ENCODE results near the gene ABCB7.

DNA sequence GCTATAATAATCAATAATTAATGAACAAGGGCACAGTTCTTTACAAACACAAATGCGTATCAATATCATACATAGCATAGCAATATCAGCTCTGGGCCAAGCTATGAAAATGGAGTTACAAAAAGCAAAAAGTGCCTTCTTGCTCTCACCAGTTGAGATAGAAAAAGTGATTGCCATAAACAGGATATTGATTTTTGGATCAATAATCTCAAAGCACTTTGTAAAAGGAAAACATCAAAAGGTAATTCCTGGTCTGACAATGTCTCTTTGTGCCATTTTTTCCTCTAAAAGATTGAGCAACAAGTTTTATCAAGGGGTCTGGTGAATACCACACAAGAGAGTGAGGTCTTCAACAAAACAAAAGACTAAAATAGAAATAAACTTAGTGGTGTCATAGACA, 42.4 kb downstream of the ABCB7 start:
- TF ChIP-seq CTCF (tag by site-specific recombination; IDR thresholded peaks at IDR 0.05) (no peak), TCF7L2 (IDR thresholded peaks at IDR 0.05; ENCODE audit: borderline replicate concordance, low read depth, low read length) (no peak), ZBTB8A (tag by site-specific recombination; IDR thresholded peaks at IDR 0.05) (no peak), ZSCAN5A (tag by site-specific recombination; IDR thresholded peaks at IDR 0.05) (no peak), ZNF121 (tag by site-specific recombination; IDR thresholded peaks at IDR 0.05) (no peak), ZNF274 (IDR thresholded peaks at IDR 0.05; ENCODE audit: low read length) (no peak), ZNF274 (tag by site-specific recombination; IDR thresholded peaks at IDR 0.05; ENCODE audit: borderline replicate concordance) (no peak), ZSCAN30 (tag by site-specific recombination; IDR thresholded peaks at IDR 0.05) (no peak), REPIN1 (tag by site-specific recombination; IDR thresholded peaks at IDR 0.05; ENCODE audit: low read depth) (no peak), SP2 (tag by site-specific recombination; IDR thresholded peaks at IDR 0.05) (no peak), ZNF776 (tag by site-specific recombination; IDR thresholded peaks at IDR 0.05; ENCODE audit: borderline replicate concordance) (no peak), ZNF558 (tag by site-specific recombination; IDR thresholded peaks at IDR 0.05) (no peak), ZNF626 (tag by site-specific recombination; IDR thresholded peaks at IDR 0.05) (no peak), ZNF341 (tag by site-specific recombination; IDR thresholded peaks at IDR 0.05; ENCODE audit: low read depth) (no peak)
